Measurements from ENCODE around the gene PMEL. TPM values are rescaled to one million over a fixed set of nuclear protein-coding genes. Genes with fewer than 3 reads are reported as not detected.
A peak's percentile ranks its signal among the peaks of the same experiment; 100 is the strongest.

PMEL gene
- total RNA-seq, 1 donor from 2014 or later, result not detected

- TF ChIP-seq CTCF (IDR thresholded peaks at IDR 0.05), result peak in 1 of 3 experiments; percentile 12
- Histone ChIP-seq H3K4me1 (peaks cover 8 to 26% of the 10 kb centered on the region in 2 donors), H3K27ac (peak overlapping the region; percentile 55 to 60), H3K27me3 (no peaks in the 10 kb centered on the region), H3K4me3 (peak overlapping the region in 1 of 2 donors; percentile 43), H3K36me3 (peaks cover 9 to 14% of the 10 kb centered on the region in 2 donors), H3K9me3 (no peaks in the 10 kb centered on the region)
- DNase-seq (ENCODE audit: low spot score in 2 of 2), result peak in 1 of 2 donors; percentile 61
- intact Hi-C loops (cut with DNase I), result no loop called here
Measured at GRCh38 chr12:55935738-55936151, 30.1 kb downstream of the PMEL start.

GRCh38 chr12:55934773-55935172 is 31.1 kb downstream of the PMEL start:
- peaks cover 8 to 23% of the 10 kb centered on the region in 2 donors for H3K4me1 ChIP-seq
- H3K9me3 ChIP-seq, result no peaks in the 10 kb centered on the region
- intact Hi-C loops (cut with DNase I), result no loop called here
- peak in 1 of 2 donors; percentile 25 for DNase-seq (ENCODE audit: low spot score in 2 of 2)
- no peak for TF ChIP-seq CTCF (IDR thresholded peaks at IDR 0.05)
- H3K4me3 ChIP-seq, result no peak overlapping the region
- H3K27me3 ChIP-seq, result no peaks in the 10 kb centered on the region
- H3K36me3 ChIP-seq, result peaks cover 6 to 12% of the 10 kb centered on the region in 2 donors
- H3K27ac ChIP-seq, result peak overlapping the region in 1 of 2 donors; percentile 6

GRCh38 chr12:55933799-55934742 is 31.8 kb downstream of the PMEL start:
- DNase-seq (ENCODE audit: low spot score in 2 of 2), result no peak
- Histone ChIP-seq H3K27me3 (no peaks in the 10 kb centered on the region), H3K4me1 (peaks cover 8 to 22% of the 10 kb centered on the region in 2 donors), H3K27ac (peak overlapping the region; percentile 92 to 95), H3K9me3 (no peaks in the 10 kb centered on the region), H3K4me3 (peak overlapping the region in 1 of 2 donors; percentile 98), H3K36me3 (peaks cover 6 to 8% of the 10 kb centered on the region in 2 donors)
- no peak for TF ChIP-seq CTCF (IDR thresholded peaks at IDR 0.05)
- intact Hi-C loops (cut with DNase I), result loop anchor here (2.0 kb wide), 1 partner anchor 117 kb away; the partner anchor contains the start of gene SARNP

- intact Hi-C loops (cut with DNase I), result loop anchor here (2.0 kb wide), 1 partner anchor 116 kb away; the partner anchor contains the start of gene SARNP
- Histone ChIP-seq H3K4me1 (peaks cover 8 to 23% of the 10 kb centered on the region in 2 donors), H3K4me3 (peak overlapping the region; percentile 72 to 98), H3K9me3 (no peaks in the 10 kb centered on the region), H3K27me3 (no peaks in the 10 kb centered on the region), H3K27ac (peak overlapping the region; percentile 92 to 95), H3K36me3 (peaks cover 0 to 5% of the 10 kb centered on the region in 2 donors)
- no peak for TF ChIP-seq CTCF (IDR thresholded peaks at IDR 0.05)
- peak; percentile 42 to 82 for DNase-seq (ENCODE audit: low spot score in 2 of 2)
Measured at GRCh38 chr12:55933169-55933798, 32.6 kb downstream of the PMEL start.

GRCh38 chr12:55932551-55932910 is 33.3 kb downstream of the PMEL start:
- Histone ChIP-seq H3K4me3 (peak overlapping the region; percentile 72 to 98), H3K4me1 (peaks cover 8 to 27% of the 10 kb centered on the region in 2 donors), H3K36me3 (peaks cover 0 to 5% of the 10 kb centered on the region in 2 donors), H3K9me3 (no peaks in the 10 kb centered on the region), H3K27ac (peak overlapping the region; percentile 92 to 95), H3K27me3 (no peaks in the 10 kb centered on the region)
- DNase-seq (ENCODE audit: low spot score in 2 of 2), result no peak
- intact Hi-C loops (cut with DNase I), result loop anchor here (1.0 to 2.0 kb wide), 2 partner anchors 41 to 116 kb away; partner anchors contain the start of gene SARNP
- no peak for TF ChIP-seq CTCF (IDR thresholded peaks at IDR 0.05)

All from ascending aorta (tissue), 2 donors.